ENCODE results near the gene OPCML.

DNA sequence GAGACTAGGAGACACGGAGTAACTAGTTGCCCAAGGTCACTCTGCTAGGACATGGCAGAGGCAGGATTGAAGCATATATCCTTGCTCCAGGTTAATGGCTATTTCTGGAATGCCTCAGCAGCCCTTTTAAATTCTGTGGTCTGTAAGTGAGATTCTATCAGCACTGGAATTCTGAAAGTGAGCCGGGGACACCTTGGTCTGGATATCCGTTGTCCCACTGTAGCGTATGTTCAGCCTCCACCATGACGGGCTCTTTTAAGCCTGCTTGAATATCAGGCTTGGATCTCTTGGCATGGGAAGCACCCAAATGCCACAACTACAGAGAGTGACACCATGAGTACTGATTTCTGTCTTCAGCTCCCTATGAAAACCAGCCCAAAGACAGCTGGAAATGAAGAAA is 254.4 kb downstream of the OPCML start:
- TF ChIP-seq, protein P1, sequence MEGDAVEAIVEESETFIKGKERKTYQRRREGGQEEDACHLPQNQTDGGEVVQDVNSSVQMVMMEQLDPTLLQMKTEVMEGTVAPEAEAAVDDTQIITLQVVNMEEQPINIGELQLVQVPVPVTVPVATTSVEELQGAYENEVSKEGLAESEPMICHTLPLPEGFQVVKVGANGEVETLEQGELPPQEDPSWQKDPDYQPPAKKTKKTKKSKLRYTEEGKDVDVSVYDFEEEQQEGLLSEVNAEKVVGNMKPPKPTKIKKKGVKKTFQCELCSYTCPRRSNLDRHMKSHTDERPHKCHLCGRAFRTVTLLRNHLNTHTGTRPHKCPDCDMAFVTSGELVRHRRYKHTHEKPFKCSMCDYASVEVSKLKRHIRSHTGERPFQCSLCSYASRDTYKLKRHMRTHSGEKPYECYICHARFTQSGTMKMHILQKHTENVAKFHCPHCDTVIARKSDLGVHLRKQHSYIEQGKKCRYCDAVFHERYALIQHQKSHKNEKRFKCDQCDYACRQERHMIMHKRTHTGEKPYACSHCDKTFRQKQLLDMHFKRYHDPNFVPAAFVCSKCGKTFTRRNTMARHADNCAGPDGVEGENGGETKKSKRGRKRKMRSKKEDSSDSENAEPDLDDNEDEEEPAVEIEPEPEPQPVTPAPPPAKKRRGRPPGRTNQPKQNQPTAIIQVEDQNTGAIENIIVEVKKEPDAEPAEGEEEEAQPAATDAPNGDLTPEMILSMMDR (IDR thresholded peaks at IDR 0.05): no peak
- no peak for TF ChIP-seq EZH2 (IDR thresholded peaks at IDR 0.05; ENCODE audit: borderline replicate concordance, insufficient read depth, low read depth, low read length, poor library complexity, severe bottlenecking)
